Activated CD8-positive, alpha-beta T cell treated with anti-CD3 and anti-CD28 coated beads for 36 hours (primary cell): ENCODE measurements around the gene REC8. TPM values are rescaled to one million over a fixed set of nuclear protein-coding genes. Genes with fewer than 3 reads are reported as not detected.

Experiments used
- ATAC-seq: fragments of 200-7000 bp; cut with Tn5 transposase; one replicate; pipeline ENCODE4 v1.10.0; 2021; ENCODE audit warnings: mild to moderate bottlenecking, moderate library complexity
- CTCF ChIA-PET: fragments of 350-600 bp; sonication (Branson Sonifier 250); formaldehyde crosslinking; loops from one replicate; lab custom pipeline; 2021; ENCODE audit warnings: antibody characterized with exemption; lab: Charles Lee
- POLR2A ChIA-PET: fragments of 350-600 bp; sonication (Branson Sonifier 250); formaldehyde crosslinking; loops from one replicate; lab custom pipeline; 2021; ENCODE audit warnings: antibody characterized with exemption; lab: Charles Lee
- DNase-seq: peaks from one replicate; pipeline ENCODE4 v3.0.0-alpha.2; 2020
- H3K27ac Mint-ChIP-seq: one replicate; pipeline ENCODE4 v1.8.0; 2021; ENCODE audit warnings: mild to moderate bottlenecking, mixed read lengths
- H3K27me3 Mint-ChIP-seq: one replicate; pipeline ENCODE4 v1.8.0; 2021; ENCODE audit warnings: mixed read lengths
- H3K36me3 Mint-ChIP-seq: one replicate; pipeline ENCODE4 v1.8.0; 2021; ENCODE audit warnings: low read depth, mixed read lengths
- H3K4me1 Mint-ChIP-seq: one replicate; pipeline ENCODE4 v1.8.0; 2021; ENCODE audit warnings: low read depth, mixed read lengths
- H3K4me3 Mint-ChIP-seq: one replicate; pipeline ENCODE4 v1.8.0; 2021; ENCODE audit warnings: mild to moderate bottlenecking, moderate library complexity, mixed read lengths
- H3K9me3 Mint-ChIP-seq: one replicate; pipeline ENCODE4 v1.8.0; 2021; ENCODE audit warnings: mixed read lengths
- CTCF ChIP-seq: fragments of 200-600 bp; IDR thresholded peaks from one replicate; pipeline ENCODE4 v1.8.0; 2022; ENCODE audit warnings: antibody characterized with exemption, mild to moderate bottlenecking
- intact Hi-C: fragments of 100-400 bp; cut with micrococcal nuclease; formaldehyde crosslinking; loops from one replicate; pipeline ENCODE4 v1.10.0; 2022
- total RNA-seq, 2 experiments: library from RNA; stranded (reverse); gene quantifications; one replicate each; pipeline ENCODE4 v1.2.3, GENCODE V29; 2021

Gene REC8
- total RNA-seq, 2 experiments from 2014 or later: 25.0 to 32.9 TPM

GRCh38 chr14:24130717-24131548, 40.9 kb upstream of the REC8 start:
- Mint-ChIP-seq H3K27ac (no peak overlapping the region), H3K27me3 (no peaks in the 10 kb centered on the region), H3K36me3 (no peaks in the 10 kb centered on the region), H3K4me3 (no peak overlapping the region), H3K4me1 (peaks cover 25% of the 10 kb centered on the region), H3K9me3 (no peaks in the 10 kb centered on the region)
- ChIA-PET POLR2A (interaction anchor here (1.3 to 2.4 kb wide), 3 partner anchors 9 to 17 kb away, joined by 5 to 13 read pairs (median 5); partner anchors contain the start of genes DCAF11, EMC9 and NRL), CTCF (interaction anchor here (0.9 to 4.0 kb wide), 3 partner anchors 15 to 40 kb away, joined by 3 to 21 read pairs (median 5); partner anchors contain the start of genes DCAF11 and NRL)
- DNase-seq (no peak), ATAC-seq (no peak)
- TF ChIP-seq CTCF: no peak
- intact Hi-C loops: no loop called here

DNA sequence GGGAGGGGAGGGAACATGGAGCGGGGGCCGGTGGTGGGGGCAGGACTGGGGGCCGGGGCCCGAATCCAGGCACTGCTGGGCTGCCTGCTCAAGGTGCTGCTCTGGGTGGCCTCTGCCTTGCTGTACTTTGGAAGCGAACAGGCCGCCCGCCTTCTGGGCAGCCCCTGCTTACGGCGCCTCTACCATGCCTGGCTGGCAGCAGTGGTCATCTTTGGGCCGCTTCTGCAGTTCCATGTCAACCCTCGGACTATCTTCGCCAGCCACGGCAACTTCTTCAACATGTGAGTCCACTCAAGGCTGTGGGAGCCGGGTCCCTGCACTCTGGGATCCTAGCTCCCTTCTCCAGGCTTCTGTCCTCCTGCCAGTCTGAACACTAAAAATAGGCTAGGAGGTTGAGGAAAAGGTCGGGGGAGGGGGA, 40.3 kb upstream of the REC8 start:
- Mint-ChIP-seq H3K27me3 (no peaks in the 10 kb centered on the region), H3K4me1 (peaks cover 25% of the 10 kb centered on the region), H3K9me3 (no peaks in the 10 kb centered on the region), H3K27ac (peak overlapping the region; percentile 91), H3K36me3 (peaks cover 2% of the 10 kb centered on the region), H3K4me3 (no peak overlapping the region)
- intact Hi-C loops: no loop called here
- ChIA-PET CTCF (interaction anchor here (1.7 to 5.3 kb wide), 4 partner anchors 10 to 29 kb away, joined by 5 to 29 read pairs (median 13); partner anchors contain the start of genes DCAF11, IRF9 and NRL), POLR2A (interaction anchor here (1.3 to 2.4 kb wide), 5 partner anchors 10 to 33 kb away, joined by 4 to 13 read pairs (median 5); partner anchors contain the start of genes DCAF11, EMC9 and NRL)
- ATAC-seq (no peak), DNase-seq (no peak)
- TF ChIP-seq CTCF: no peak

DNA sequence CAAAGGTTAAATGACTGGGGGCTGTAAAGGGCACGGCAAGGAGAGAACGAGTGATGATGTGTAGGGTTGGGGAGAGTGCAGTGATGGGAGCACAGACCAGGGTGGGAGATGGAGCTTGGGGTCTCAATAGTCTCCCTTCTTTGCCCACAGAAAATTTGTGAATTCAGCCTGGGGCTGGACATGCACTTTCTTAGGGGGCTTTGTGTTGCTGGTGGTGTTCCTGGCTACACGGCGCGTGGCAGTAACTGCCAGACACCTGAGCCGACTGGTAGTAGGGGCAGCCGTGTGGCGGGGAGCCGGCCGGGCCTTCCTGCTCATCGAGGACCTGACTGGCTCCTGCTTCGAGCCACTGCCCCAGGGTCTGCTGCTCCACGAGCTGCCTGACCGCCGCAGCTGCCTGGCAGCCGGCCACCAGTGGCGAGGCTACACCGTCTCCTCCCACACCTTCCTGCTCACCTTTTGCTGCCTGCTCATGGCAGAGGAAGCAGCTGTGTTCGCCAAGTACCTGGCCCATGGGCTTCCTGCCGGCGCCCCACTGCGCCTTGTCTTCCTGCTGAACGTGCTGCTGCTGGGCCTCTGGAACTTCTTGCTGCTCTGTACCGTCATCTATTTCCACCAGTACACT, 39.7 kb upstream of the REC8 start:
- CTCF ChIA-PET: interaction anchor here (0.9 to 5.3 kb wide), 6 partner anchors 9 to 29 kb away, joined by 3 to 29 read pairs (median 5); partner anchors contain the start of genes DCAF11, EMC9, IRF9 and NRL
- intact Hi-C loops: no loop called here

DNA sequence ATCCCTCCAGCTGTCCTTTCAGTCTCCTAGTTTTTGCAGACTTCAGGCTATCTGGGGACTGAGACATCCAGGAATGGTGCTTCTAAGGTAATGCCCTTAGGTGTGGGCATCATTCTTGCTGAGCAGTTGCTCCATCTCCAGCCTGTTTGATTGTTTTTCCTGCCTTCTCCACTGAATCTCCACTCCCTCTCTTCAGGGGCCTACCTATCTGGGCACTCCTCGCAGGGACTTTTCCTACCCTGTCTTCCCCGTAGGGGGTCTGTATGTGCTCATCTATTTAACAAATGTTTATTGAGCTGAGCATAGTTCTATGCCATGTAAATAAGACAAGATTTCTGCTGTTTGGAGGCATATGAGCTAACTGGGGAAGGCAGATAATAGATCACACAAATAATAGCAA, 38.9 kb upstream of the REC8 start:
- POLR2A ChIA-PET: interaction anchor here (0.9 to 2.4 kb wide), 8 partner anchors 8 to 49 kb away, joined by 3 to 13 read pairs (median 4); partner anchors contain the start of genes DCAF11, EMC9, IRF9 and NRL
- TF ChIP-seq CTCF: no peak
- peak overlapping the region; percentile 46 for H3K4me3 Mint-ChIP-seq
- CTCF ChIA-PET: interaction anchor here (0.9 to 5.3 kb wide), 5 partner anchors 8 to 28 kb away, joined by 3 to 29 read pairs (median 5); partner anchors contain the start of genes DCAF11, EMC9, IRF9 and NRL
- DNase-seq: no peak
- H3K9me3 Mint-ChIP-seq: no peaks in the 10 kb centered on the region
- H3K36me3 Mint-ChIP-seq: peaks cover 16% of the 10 kb centered on the region
- H3K27me3 Mint-ChIP-seq: no peaks in the 10 kb centered on the region
- no peak for ATAC-seq
- intact Hi-C loops: no loop called here
- peak overlapping the region; percentile 91 for H3K27ac Mint-ChIP-seq
- H3K4me1 Mint-ChIP-seq: peaks cover 38% of the 10 kb centered on the region

More for the DNA sequence above, 39.7 kb upstream of the REC8 start:
- H3K36me3 Mint-ChIP-seq: peaks cover 8% of the 10 kb centered on the region
- peak overlapping the region; percentile 91 for H3K27ac Mint-ChIP-seq
- H3K9me3 Mint-ChIP-seq: no peaks in the 10 kb centered on the region
- ATAC-seq (no peak), DNase-seq (peak; percentile 57)
- H3K4me1 Mint-ChIP-seq: peaks cover 30% of the 10 kb centered on the region
- peak overlapping the region; percentile 46 for H3K4me3 Mint-ChIP-seq
- no peaks in the 10 kb centered on the region for H3K27me3 Mint-ChIP-seq
- POLR2A ChIA-PET: interaction anchor here (0.9 to 2.4 kb wide), 7 partner anchors 8 to 50 kb away, joined by 3 to 13 read pairs (median 4); partner anchors contain the start of genes DCAF11, EMC9, IRF9 and NRL
- no peak for TF ChIP-seq CTCF
